Breast epithelium (tissue), 3 donors: Measurements from ENCODE around the gene TENM4.

Experiments used
- POLR2A ChIP-seq: fragments of 450-650 bp; IDR thresholded peaks from one replicate; pipeline ENCODE4 v1.6.1; 2016; ENCODE audit warnings: antibody characterized with exemption, mild to moderate bottlenecking, moderate library complexity
- POLR2AphosphoS5 ChIP-seq, 3 donors: sonication (generic); formaldehyde crosslinking; IDR thresholded peaks; one replicate each; pipeline ENCODE4 v1.6.1; 2017; ENCODE audit warnings: antibody characterized with exemption in 3 of 3
- TF ChIP-seq, protein P1 (sequence below), 3 donors: fragments of 450-650 bp; IDR thresholded peaks; one replicate each; pipeline ENCODE4 v1.5.1; 2016 to 2017; ENCODE audit warnings: antibody characterized with exemption in 3 of 3, mild to moderate bottlenecking in 3 of 3, moderate library complexity in 3 of 3

DNA sequence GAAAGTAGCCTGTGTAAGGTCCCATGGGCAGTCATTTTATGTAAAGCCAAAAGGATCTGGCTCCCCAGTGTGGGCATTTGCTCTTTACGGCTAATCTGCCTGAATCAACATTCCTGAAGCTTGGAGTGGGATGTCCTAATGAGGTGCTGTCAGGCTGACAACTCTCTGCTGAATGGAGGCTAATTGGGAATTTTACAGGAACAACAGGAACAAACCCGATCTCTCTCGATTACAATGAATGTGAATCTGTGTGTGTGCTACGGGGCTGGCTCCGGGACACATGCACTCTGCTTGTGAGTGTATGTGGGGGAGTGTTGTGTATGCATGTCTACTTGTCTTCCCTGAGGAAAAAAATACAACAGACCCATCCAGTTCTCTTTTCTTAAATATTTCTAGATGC is 415.2 kb downstream of the TENM4 start:
- TF ChIP-seq POLR2AphosphoS5 (IDR thresholded peaks at IDR 0.05) (no peak), POLR2A (no peak)
- TF ChIP-seq, protein P1, sequence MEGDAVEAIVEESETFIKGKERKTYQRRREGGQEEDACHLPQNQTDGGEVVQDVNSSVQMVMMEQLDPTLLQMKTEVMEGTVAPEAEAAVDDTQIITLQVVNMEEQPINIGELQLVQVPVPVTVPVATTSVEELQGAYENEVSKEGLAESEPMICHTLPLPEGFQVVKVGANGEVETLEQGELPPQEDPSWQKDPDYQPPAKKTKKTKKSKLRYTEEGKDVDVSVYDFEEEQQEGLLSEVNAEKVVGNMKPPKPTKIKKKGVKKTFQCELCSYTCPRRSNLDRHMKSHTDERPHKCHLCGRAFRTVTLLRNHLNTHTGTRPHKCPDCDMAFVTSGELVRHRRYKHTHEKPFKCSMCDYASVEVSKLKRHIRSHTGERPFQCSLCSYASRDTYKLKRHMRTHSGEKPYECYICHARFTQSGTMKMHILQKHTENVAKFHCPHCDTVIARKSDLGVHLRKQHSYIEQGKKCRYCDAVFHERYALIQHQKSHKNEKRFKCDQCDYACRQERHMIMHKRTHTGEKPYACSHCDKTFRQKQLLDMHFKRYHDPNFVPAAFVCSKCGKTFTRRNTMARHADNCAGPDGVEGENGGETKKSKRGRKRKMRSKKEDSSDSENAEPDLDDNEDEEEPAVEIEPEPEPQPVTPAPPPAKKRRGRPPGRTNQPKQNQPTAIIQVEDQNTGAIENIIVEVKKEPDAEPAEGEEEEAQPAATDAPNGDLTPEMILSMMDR (IDR thresholded peaks at IDR 0.05): no peak
